Adipose tissue (tissue), 3 donors: ENCODE results near the gene SLC35F3. TPM values are rescaled to one million over a fixed set of nuclear protein-coding genes. Genes with fewer than 3 reads are reported as not detected.

Experiments
- H3K27ac ChIP-seq: one replicate; pipeline ENCODE4 v1.5.1; 2013; ENCODE audit warnings: low read depth, low read length
- WGBS, 3 donors: extraction: QIAGEN DNeasy Blood & Tissue Kit; methylation state at CpG; one replicate each; pipeline ENCODE4 v1.1.7; 2013; 5-methylcytosine and 5-hydroxymethylcytosine counted together
- polyA plus RNA-seq, 3 donors: library from polyadenylated mRNA; stranded (reverse); fragments of 200-250 nt; gene quantifications; one replicate each; pipeline ENCODE4 v1.2.3, GENCODE V29; 2013
- donor health status: healthy with polysubstance abuse.
- donor health status: Bipolar disorder and iron deficiency.
- donor health status: healthy.

Gene SLC35F3
- polyA plus RNA-seq, 3 donors: 0.03 to 4.0 TPM; not detected in 1

GRCh38 chr1:234219711-234220110, 315.2 kb downstream of the SLC35F3 start:
- H3K27ac ChIP-seq: no peak overlapping the region
- 67 to 90% (median 82%) methylated on average over 9 of the region's 9 CpGs for WGBS, 3 donors

GRCh38 chr1:234221601-234222000, 317.1 kb downstream of the SLC35F3 start:
- 85 to 89% (median 86%) methylated on average over 2 of the region's 2 CpGs for WGBS, 3 donors
- H3K27ac ChIP-seq: no peak overlapping the region

- no peak overlapping the region for H3K27ac ChIP-seq
- 78 to 88% (median 80%) methylated on average over 6 of the region's 6 CpGs for WGBS, 3 donors
These were observed 318.2 kb downstream of the SLC35F3 start for GRCh38 chr1:234222561-234223280.

GRCh38 chr1:234226113-234226818, 321.8 kb downstream of the SLC35F3 start:
- H3K27ac ChIP-seq: no peak overlapping the region
- 64 to 90% (median 77%) methylated on average over 5 of the region's 5 CpGs for WGBS, 3 donors

GRCh38 chr1:234226819-234227165, 322.3 kb downstream of the SLC35F3 start:
- 84 to 92% (median 91%) methylated on average over 10 of the region's 10 CpGs for WGBS, 3 donors

GRCh38 chr1:234229581-234230387, 325.3 kb downstream of the SLC35F3 start:
- H3K27ac ChIP-seq: no peak overlapping the region
- WGBS, 3 donors: 70 to 72% (median 70%) methylated on average over 10 of the region's 10 CpGs

More at GRCh38 chr1:234226819-234227165, 322.3 kb downstream of the SLC35F3 start:
- no peak overlapping the region for H3K27ac ChIP-seq

- WGBS, 3 donors: 19 to 24% (median 24%) methylated on average over 10 of the region's 10 CpGs
- H3K27ac ChIP-seq: no peak overlapping the region
These were observed 326.0 kb downstream of the SLC35F3 start for GRCh38 chr1:234230414-234230862.

- 72 to 75% (median 72%) methylated on average over 54 to 55 of the region's 55 CpGs for WGBS, 3 donors
- H3K27ac ChIP-seq: no peak overlapping the region
These were observed 326.8 kb downstream of the SLC35F3 start for GRCh38 chr1:234231061-234231892.

GRCh38 chr1:234231893-234232276, 327.4 kb downstream of the SLC35F3 start:
- no peak overlapping the region for H3K27ac ChIP-seq
- 87 to 94% (median 88%) methylated on average over 13 of the region's 13 CpGs for WGBS, 3 donors

- WGBS, 3 donors: 58 to 73% (median 72%) methylated on average over 6 of the region's 6 CpGs
- no peak overlapping the region for H3K27ac ChIP-seq
These were observed 329.7 kb downstream of the SLC35F3 start for GRCh38 chr1:234234199-234234598.

GRCh38 chr1:234235434-234235881, 331.0 kb downstream of the SLC35F3 start:
- 41 to 58% (median 46%) methylated on average over 4 of the region's 4 CpGs for WGBS, 3 donors

GRCh38 chr1:234237393-234237792, 332.9 kb downstream of the SLC35F3 start:
- H3K27ac ChIP-seq: no peak overlapping the region
- 85 to 94% (median 91%) methylated on average over 2 of the region's 2 CpGs for WGBS, 3 donors

More at GRCh38 chr1:234235434-234235881, 331.0 kb downstream of the SLC35F3 start:
- no peak overlapping the region for H3K27ac ChIP-seq

- WGBS, 3 donors: 52 to 89% (median 77%) methylated on average over 1 of the region's 1 CpG
- no peak overlapping the region for H3K27ac ChIP-seq
These were observed 333.6 kb downstream of the SLC35F3 start for GRCh38 chr1:234238060-234238459.

- no peak overlapping the region for H3K27ac ChIP-seq
- 95 to 98% (median 98%) methylated on average over 2 of the region's 2 CpGs for WGBS, 3 donors
These were observed 335.0 kb downstream of the SLC35F3 start for GRCh38 chr1:234239515-234239914.

- WGBS, 3 donors: 90 to 97% (median 90%) methylated on average over 9 of the region's 9 CpGs
- H3K27ac ChIP-seq: no peak overlapping the region
These were observed 335.5 kb downstream of the SLC35F3 start for GRCh38 chr1:234239936-234240335.

GRCh38 chr1:234240680-234241079, 336.2 kb downstream of the SLC35F3 start:
- no peak overlapping the region for H3K27ac ChIP-seq

GRCh38 chr1:234241941-234242490, 337.5 kb downstream of the SLC35F3 start:
- WGBS, 3 donors: 85 to 98% (median 91%) methylated on average over 5 of the region's 5 CpGs
- no peak overlapping the region for H3K27ac ChIP-seq
